NCI-H1048 (cell line): ENCODE results near the gene RNF123.

Source experiments
- DNase-seq: peaks from one replicate; lab custom pipeline; 2025; lab: John Stamatoyannopoulos, UW

RNF123 gene

DNA sequence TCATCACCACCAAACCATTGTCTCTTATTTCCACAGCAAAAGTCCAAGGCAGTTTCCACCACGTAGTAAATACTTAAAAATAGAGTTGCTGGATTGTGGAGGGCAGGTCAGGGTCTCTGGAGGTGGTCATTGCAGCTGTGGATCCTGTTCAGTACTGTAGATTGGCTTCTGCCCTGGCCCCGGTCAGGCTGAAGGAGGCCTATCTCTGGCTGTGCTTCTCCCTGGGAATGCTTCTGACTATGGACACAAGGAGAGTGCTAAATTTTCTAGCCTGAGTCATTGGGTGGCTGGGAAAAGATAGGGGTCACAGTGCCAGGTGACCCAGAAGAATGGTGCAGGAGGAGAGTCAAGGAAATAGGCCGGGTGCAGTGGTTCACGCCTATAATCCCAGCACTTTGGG is 60.7 kb downstream of the RNF123 start:
- DNase-seq = no peak

DNA sequence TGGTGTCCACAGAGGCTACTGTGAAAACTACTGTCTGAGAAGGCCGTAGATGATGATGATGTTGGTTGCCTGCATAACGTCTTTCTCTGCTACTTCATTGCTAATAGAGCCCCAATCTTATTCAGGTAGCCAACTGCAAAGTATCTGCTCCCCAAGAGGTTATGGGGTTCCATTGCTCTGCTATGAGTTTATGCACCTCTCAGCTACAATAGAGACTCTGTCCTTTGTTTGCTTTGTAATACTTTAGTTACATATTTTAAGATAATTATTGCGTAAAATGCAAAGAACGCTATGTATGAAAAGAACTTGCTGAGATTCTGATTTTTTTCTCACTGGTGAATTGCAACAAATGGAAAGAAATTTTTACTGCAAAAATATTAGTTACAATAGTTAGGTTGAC is 62.1 kb downstream of the RNF123 start:
- DNase-seq = no peak

- DNase-seq = no peak
These were observed 65.2 kb downstream of the RNF123 start for GRCh38 chr3:49754536-49754935.

DNA sequence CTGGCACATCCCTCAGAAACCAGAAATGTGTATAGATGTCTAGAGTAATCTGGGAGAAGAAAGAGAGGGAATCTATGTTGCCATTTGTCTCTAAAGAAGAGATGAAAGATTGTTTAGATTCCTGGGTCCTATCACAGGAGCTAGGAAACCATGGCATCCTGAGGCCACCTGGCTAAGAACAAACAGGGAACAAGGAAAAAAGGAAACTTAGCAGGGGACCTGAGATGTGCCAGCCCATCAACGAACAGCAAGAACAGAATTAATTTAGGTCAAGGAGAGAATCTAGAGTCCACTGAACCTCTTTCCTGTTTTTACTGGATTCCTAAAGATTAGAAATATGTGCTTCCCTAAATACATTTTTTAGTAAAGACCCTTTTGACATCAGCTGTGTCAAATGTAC is 66.7 kb downstream of the RNF123 start:
- no peak for DNase-seq

DNA sequence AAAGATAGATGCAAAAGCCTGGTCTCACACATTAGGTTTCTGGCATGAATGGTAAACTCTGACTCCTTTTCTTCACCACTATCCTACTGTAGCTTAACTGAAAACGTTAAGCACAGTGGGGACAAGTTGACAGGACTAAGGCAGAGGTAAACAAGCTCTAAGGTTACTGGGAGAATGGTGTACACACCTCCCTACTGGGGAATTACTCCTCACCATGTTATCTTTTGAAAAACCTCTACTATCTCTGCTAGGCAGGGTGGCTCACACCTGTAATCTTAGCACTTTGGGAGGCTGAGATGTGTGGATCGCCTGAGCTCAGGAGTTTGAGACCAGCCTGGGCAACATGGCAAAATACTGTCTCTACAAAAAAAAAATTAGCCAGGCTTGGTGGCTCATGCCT is 67.8 kb downstream of the RNF123 start:
- DNase-seq = no peak

DNA sequence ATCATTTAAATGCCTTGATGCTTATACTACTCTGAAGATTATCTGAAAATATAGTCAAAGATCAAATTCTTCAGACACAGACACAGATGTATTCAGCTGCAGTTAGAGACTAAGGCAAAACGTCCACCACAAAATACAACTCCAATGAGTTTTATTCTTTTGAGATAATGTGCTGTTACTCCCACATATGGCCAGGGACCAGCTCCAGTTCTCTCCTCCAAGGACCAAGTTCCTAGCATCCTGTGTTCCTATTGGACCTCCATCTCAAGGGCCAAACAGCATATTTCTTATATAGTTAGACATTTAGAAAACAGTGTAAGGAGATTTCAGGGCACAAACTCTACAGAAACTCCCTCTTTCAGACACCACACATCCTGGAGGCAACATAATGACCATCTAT is 69.9 kb downstream of the RNF123 start:
- DNase-seq = no peak

DNA sequence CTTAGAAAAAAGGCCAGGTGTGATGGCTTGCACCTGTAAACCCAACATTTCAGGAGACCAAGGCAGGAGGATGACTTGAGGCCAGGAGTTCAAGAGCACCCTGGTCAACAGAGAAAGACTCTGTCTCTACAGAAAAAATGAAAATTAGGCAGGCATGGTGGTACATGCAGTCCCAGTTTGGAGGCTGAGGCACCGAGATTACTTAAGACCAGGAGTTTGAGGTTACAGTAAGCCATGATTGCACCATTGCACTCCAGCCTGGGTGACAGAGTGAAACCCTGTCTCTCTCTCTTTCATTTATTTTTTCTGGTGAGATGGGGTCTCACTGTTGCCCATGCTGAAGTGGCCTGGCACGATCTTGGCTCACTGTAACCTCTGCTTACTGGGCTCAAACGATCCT is 72.3 kb downstream of the RNF123 start:
- no peak for DNase-seq

- no peak for DNase-seq
These were observed 74.6 kb downstream of the RNF123 start for GRCh38 chr3:49763981-49764380.

DNA sequence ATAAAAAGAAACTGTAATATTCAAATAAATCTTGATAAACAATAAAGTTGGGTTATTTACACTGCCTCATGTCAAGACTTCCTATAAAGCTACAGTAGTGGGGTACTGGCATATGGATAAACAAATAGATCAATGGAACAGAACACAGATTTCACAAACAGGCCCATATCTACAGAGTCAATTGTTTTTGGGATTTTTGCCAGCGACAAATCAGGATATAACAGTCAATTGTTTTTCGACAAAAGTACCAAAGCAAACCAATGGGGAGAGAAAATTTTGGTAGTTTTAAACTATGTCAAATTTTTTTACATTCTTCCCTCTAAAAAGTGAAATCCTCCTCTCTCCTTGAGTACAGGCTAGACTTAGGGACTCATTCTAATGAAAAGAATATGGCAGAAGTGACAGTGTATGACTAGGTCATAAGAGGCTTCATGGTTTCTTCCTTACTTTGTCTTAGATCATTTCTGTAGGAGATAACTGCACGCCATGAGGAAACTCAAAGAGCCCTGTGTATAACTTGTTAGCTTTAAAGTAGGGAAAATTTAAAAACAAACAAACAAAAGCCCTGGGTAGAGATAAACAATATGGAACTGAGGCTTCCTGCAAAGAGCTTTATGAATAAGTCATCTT is 80.0 kb downstream of the RNF123 start:
- no peak for DNase-seq

GRCh38 chr3:49769926-49770325 is 80.6 kb downstream of the RNF123 start:
- DNase-seq = no peak
